Tibial nerve (tissue), 4 donors: ENCODE measurements around the gene CYBA. TPM values are rescaled to one million over a fixed set of nuclear protein-coding genes. Genes with fewer than 3 reads are reported as not detected.

ENCODE experiments used
- DNase-seq, 2 donors: peaks; one replicate each; pipeline ENCODE4 v3.0.0-alpha.2; 2019; ENCODE audit warnings: low spot score in 2 of 2
- H3K27ac ChIP-seq, 4 donors: fragments of 200-600 bp; sonication (generic) in 3 of 4; one replicate each; pipeline ENCODE4 v1.5.1; 2017 to 2019; ENCODE audit warnings: mild to moderate bottlenecking in 1 of 4
- H3K27me3 ChIP-seq, 2 donors: fragments of 200-600 bp; sonication (generic) in 1 of 2; one replicate each; pipeline versions ENCODE4 v1.5.1 to v1.6.0; 2017 to 2019
- H3K36me3 ChIP-seq, 3 donors: fragments of 200-600 bp; sonication (generic); one replicate each; pipeline ENCODE4 v1.5.1; 2018 to 2019
- H3K4me1 ChIP-seq, 4 donors: fragments of 200-600 bp; sonication (generic) in 3 of 4; one replicate each; pipeline ENCODE4 v1.5.1; 2017 to 2019
- H3K4me3 ChIP-seq, 4 donors: fragments of 200-600 bp; sonication (generic) in 3 of 4; one replicate each; pipeline ENCODE4 v1.5.1; 2017 to 2019; ENCODE audit warnings: mild to moderate bottlenecking in 1 of 4, moderate library complexity in 1 of 4
- H3K9me3 ChIP-seq, 4 donors: fragments of 200-600 bp; sonication (generic) in 3 of 4; one replicate each; pipeline ENCODE4 v1.5.1; 2017 to 2019
- EP300 ChIP-seq, 2 donors: sonication (generic); formaldehyde crosslinking; IDR thresholded peaks; one replicate each; pipeline ENCODE4 v1.6.1; 2017; ENCODE audit warnings: antibody characterized with exemption in 2 of 2, mild to moderate bottlenecking in 1 of 2
- POLR2A ChIP-seq, 2 donors: fragments of 450-650 bp; IDR thresholded peaks; one replicate each; pipeline ENCODE4 v1.6.1; 2017; ENCODE audit warnings: antibody characterized with exemption in 2 of 2, mild to moderate bottlenecking in 2 of 2, moderate library complexity in 2 of 2
- WGBS, 2 donors: methylation state at CpG; one replicate each; pipeline ENCODE4 v1.1.5; 2018; 5-methylcytosine and 5-hydroxymethylcytosine counted together
- total RNA-seq, 4 donors: library from RNA; depleted of rRNA; stranded (reverse); fragments of >200 nt; gene quantifications; one replicate each; pipeline ENCODE4 v1.1.0, GENCODE V29; 2016
- TF ChIP-seq, protein P1 (sequence below), 5 experiments: fragments of 200-600 bp in 3 of 5; fragments of 450-650 bp in 2 of 5; sonication (generic) in 3 of 5; IDR thresholded peaks; one replicate each; pipeline ENCODE4 v1.5.1; 2016 to 2019; ENCODE audit warnings: antibody characterized with exemption in 5 of 5, mild to moderate bottlenecking in 3 of 5, moderate library complexity in 2 of 5

The CYBA gene
- 100 to 1,000 TPM in 2 of 4 donors, 10 to 100 TPM in 2; 86.3 to 199 (median 121) TPM for total RNA-seq

DNA sequence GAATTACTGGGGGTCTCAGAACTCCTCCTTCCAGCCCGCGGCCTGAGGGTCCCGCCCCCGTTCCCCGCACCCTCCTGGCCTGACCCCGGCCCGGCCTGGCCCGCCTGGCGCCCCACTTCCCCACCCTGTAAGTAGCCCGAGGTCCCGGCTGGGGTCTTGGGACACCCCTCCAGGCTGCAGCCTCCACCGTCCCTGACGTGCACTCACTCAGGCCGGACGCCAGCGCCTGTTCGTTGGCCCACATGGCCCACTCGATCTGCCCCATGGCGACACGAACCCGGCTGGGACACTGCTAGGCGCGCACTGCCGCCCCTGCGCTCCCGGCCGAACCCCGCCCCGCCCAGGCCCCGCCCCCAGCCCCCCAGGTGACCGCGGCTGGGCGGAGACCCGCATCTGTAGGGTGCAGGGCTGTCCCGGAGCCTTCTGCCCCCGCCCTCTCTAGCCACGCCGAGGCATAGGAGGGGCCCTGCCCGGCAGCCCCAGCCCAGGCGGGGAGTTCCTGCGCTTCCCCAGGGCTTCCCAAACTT is at the start of gene CYBA:
CYBA (minus strand) TSS at position 305 of the 527 bp plus-strand sequence; CDS start at position 265, 40 bp downstream.
- Histone ChIP-seq H3K4me3 (peak within 1 kb of the TSS; percentile 40 to 71 (median 67)), H3K4me1 (peaks cover 0 to 27% (median 17%) of the 10 kb centered on the region in 4 donors), H3K36me3 (peaks cover 0 to 62% (median 6%) of the 10 kb centered on the region in 3 donors), H3K9me3 (no peaks in the 10 kb centered on the region), H3K27me3 (no peaks in the 10 kb centered on the region), H3K27ac (peak within 1 kb of the TSS in 3 of 4 donors; percentile 70 to 87 (median 78))
- TF ChIP-seq EP300 (IDR thresholded peaks at IDR 0.05) (no peak), POLR2A (IDR thresholded peaks at IDR 0.05) (peak in 1 of 2 donors; percentile 34)
- WGBS, 2 donors: 2 to 4% methylated on average over 19 to 29 of the region's 41 CpGs
- peak; percentile 31 to 47 for DNase-seq

DNA sequence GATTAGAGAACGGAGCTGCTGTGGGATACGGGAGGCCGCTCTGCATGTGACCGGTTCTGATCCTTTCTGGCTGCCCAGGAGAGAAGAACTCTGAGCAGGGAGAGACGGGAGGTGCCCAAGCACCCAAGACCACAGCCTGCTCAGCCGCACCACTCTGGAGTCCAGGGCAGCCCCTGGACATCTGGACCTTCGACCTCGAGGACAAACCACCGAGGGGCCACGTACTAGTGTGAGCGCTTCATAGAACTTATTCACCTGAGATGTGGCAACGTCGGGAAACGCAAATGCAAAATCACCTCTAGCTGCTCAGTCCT is 49.4 kb upstream of the CYBA start:
- 76 to 87% methylated on average over 14 of the region's 14 CpGs for WGBS, 2 donors
- Histone ChIP-seq H3K4me1 (peaks cover 0 to 58% (median 25%) of the 10 kb centered on the region in 4 donors), H3K27me3 (no peaks in the 10 kb centered on the region), H3K9me3 (no peaks in the 10 kb centered on the region), H3K27ac (peak overlapping the region in 2 of 4 donors; percentile 89 to 95), H3K36me3 (peaks cover 0 to 80% (median 9%) of the 10 kb centered on the region in 3 donors), H3K4me3 (peak overlapping the region in 2 of 4 donors; percentile 4 to 18)
- no peak for DNase-seq
- TF ChIP-seq POLR2A (IDR thresholded peaks at IDR 0.05) (no peak), EP300 (IDR thresholded peaks at IDR 0.05) (no peak)
- TF ChIP-seq, protein P1, sequence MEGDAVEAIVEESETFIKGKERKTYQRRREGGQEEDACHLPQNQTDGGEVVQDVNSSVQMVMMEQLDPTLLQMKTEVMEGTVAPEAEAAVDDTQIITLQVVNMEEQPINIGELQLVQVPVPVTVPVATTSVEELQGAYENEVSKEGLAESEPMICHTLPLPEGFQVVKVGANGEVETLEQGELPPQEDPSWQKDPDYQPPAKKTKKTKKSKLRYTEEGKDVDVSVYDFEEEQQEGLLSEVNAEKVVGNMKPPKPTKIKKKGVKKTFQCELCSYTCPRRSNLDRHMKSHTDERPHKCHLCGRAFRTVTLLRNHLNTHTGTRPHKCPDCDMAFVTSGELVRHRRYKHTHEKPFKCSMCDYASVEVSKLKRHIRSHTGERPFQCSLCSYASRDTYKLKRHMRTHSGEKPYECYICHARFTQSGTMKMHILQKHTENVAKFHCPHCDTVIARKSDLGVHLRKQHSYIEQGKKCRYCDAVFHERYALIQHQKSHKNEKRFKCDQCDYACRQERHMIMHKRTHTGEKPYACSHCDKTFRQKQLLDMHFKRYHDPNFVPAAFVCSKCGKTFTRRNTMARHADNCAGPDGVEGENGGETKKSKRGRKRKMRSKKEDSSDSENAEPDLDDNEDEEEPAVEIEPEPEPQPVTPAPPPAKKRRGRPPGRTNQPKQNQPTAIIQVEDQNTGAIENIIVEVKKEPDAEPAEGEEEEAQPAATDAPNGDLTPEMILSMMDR (IDR thresholded peaks at IDR 0.05): no peak

DNA sequence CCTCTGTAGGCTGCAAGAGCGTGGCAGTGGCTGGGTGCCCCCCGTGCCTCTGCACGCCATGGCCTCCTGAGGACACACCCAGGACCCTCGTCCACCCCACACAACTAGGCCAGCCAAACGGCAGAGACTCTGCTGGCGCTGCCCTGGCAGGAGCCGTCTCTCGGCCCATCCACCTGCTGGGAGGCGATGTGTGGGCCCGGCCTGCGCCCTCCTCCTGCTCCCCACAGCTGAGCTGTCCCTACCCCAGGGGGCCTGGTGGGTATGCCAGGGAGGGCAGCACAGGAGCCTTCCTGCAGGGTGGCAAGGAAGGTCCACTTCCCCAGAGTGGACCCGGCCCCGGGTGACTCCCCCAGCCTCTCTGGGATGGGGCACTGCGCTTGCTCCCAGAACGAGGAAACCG is 48.3 kb upstream of the CYBA start:
- no peak for DNase-seq
- Histone ChIP-seq H3K27ac (no peak overlapping the region), H3K4me3 (no peak overlapping the region), H3K4me1 (peaks cover 0 to 47% (median 19%) of the 10 kb centered on the region in 4 donors), H3K36me3 (peaks cover 0 to 83% (median 9%) of the 10 kb centered on the region in 3 donors), H3K27me3 (no peaks in the 10 kb centered on the region), H3K9me3 (no peaks in the 10 kb centered on the region)
- no peak for TF ChIP-seq EP300 (IDR thresholded peaks at IDR 0.05)
- WGBS, 2 donors: 92 to 100% methylated on average over 3 to 8 of the region's 16 CpGs

DNA sequence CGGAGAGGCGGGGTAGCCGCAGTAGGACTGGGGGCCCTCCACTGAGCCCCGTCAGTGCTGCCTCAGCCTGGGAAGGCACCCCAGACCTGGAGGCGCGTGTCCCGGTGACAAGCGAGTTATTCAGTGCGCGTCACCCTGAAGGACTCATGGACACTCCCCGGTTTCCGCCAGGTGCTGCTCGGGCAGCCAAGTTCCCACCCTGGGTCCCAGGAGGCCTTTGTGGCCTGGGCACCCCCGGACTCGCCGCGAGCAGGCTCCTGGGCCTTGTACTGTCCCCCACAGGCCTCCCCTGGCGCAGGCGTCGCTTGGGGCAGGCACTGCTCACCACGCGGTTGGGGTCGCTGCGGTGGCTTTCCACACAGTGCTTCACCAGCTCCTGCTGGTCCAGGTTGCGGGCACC is 47.8 kb upstream of the CYBA start:
- Histone ChIP-seq H3K36me3 (peaks cover 0 to 83% (median 9%) of the 10 kb centered on the region in 3 donors), H3K27ac (no peak overlapping the region), H3K9me3 (no peaks in the 10 kb centered on the region), H3K27me3 (no peaks in the 10 kb centered on the region), H3K4me3 (no peak overlapping the region), H3K4me1 (peaks cover 0 to 42% (median 19%) of the 10 kb centered on the region in 4 donors)
- WGBS, 2 donors: 95 to 97% methylated on average over 10 to 24 of the region's 25 CpGs
- TF ChIP-seq POLR2A (IDR thresholded peaks at IDR 0.05): no peak
- TF ChIP-seq, protein P1 (IDR thresholded peaks at IDR 0.05): no peak
- TF ChIP-seq EP300 (IDR thresholded peaks at IDR 0.05): no peak
- no peak for DNase-seq

DNA sequence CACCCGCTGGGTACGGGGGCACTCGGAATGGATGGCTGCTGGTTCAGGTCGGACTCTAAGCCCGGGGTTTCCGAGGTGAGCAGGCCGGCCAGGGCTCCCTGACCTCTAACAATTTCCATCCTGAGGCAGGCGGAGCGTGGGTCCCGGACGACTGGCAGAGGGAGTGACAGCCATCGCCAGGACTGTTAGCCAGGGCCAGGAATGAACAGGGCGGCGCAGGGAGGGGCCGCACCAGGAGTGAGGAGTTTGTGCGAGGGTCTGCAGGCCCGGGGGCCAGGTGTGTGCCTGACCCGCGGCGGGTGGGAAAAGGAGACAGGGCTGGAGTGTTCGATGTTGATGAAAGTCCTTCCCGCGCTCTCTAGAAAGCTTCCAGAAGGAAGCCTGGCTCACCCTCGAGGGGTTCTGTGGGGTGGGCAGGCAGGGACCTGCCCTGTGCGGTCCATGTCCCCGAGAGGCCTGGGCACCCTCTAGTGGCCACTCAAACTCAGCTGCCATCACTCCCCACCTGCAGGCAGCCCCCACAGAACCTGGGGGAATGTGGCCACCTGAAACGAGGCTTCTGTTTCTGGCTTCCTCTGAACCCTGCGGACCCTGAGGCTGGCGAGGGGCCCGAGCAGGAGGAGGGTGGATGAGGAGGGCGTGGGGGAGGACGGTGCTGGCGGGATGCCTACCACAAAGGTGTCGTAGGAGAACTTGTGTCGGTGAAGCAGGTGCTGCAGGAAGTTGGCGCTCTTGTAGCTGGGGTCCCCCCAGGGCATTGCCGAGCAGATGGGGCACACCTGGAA is 47.2 kb upstream of the CYBA start:
- 84 to 86% methylated on average over 34 to 37 of the region's 37 CpGs for WGBS, 2 donors
- no peak overlapping the region for H3K4me3 ChIP-seq
- H3K4me1 ChIP-seq: peaks cover 0 to 36% (median 17%) of the 10 kb centered on the region in 4 donors
- no peak for TF ChIP-seq POLR2A (IDR thresholded peaks at IDR 0.05)
- TF ChIP-seq, protein P1 (IDR thresholded peaks at IDR 0.05): no peak
- TF ChIP-seq EP300 (IDR thresholded peaks at IDR 0.05): no peak
- H3K9me3 ChIP-seq: no peaks in the 10 kb centered on the region
- no peak for DNase-seq
- no peaks in the 10 kb centered on the region for H3K27me3 ChIP-seq
- peaks cover 0 to 80% (median 9%) of the 10 kb centered on the region in 3 donors for H3K36me3 ChIP-seq
- no peak overlapping the region for H3K27ac ChIP-seq
